Jurkat, Clone E6-1 (cell line): ENCODE results near the gene ARL17B.
"Not testable (repeated sequence)": the region's sequence is repeated elsewhere in the genome, so short reads cannot be mapped to it uniquely, and the experiment has no call there.

ENCODE experiments used
- DNase-seq: peaks from one replicate; pipeline ENCODE4 v3.0.0-alpha.2; 2011; ENCODE audit warnings: low read depth, low spot score
- H3K4me3 ChIP-seq: 2 replicates; pipeline ENCODE4 v1.5.1; 2011; ENCODE audit warnings: mild to moderate bottlenecking, low read length, control low read depth, moderate library complexity

Gene ARL17B

GRCh38 chr17:46294831-46295230, 66.7 kb downstream of the ARL17B start, which contains the start of gene LRRC37A:
TSS of gene LRRC37A (plus strand) at chr17:46295131. CDS start at chr17:46295134, 3 bp downstream.
- DNase-seq, H3K4me3 ChIP-seq: not testable (repeated sequence)

DNA sequence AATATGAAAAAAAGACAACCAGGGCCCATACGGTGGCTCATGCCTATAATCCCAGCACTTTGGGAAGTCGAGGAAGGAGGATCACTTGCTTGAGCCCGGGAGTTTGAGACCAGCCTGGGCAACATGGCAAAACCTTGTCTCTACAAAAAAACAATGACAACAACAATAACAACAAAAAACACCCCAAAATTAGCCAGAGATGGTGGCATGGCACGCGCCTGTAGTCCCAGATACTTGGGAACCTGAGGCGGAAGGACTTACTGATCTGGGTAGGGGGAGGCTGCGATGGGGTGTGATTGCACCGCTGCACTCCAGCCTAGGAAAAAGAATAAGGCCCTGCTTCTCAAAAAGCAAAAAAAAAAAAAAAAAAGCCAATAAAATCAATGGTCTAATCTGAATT, 69.9 kb downstream of the ARL17B start:
- not testable (repeated sequence) for DNase-seq, H3K4me3 ChIP-seq

- DNase-seq: peak; percentile 77
- H3K4me3 ChIP-seq: not testable (repeated sequence)
Observed at GRCh38 chr17:46290906-46291546, 70.5 kb downstream of the ARL17B start.

- H3K4me3 ChIP-seq, DNase-seq: not testable (repeated sequence)
Observed at GRCh38 chr17:46287587-46287986, 74.0 kb downstream of the ARL17B start.

DNA sequence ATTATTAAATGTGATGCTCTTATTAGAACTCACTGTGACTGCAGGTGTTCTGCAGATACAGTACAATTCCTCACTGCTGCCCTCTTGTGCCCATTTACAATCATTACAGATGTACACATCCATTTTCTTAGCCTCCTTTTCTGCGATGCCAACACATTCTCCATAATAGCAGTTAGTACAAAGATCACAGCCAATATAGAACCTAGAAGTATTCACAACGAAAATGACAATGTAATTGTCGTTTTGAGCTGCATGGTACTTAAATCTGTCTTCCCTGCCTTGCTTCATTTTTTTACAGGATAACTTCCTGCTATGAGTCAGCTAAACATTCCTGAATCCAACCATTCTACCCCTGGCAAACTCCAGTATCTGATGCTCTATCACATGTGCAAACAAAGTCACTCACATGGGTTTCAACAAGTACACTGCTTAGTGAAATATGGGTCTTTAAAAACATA, 74.8 kb downstream of the ARL17B start:
- H3K4me3 ChIP-seq: not testable (repeated sequence)
- DNase-seq: peak; percentile 90

- DNase-seq, H3K4me3 ChIP-seq: not testable (repeated sequence)
Observed at GRCh38 chr17:46285500-46285899, 76.1 kb downstream of the ARL17B start.

- not testable (repeated sequence) for H3K4me3 ChIP-seq
- peak; percentile 81 for DNase-seq
Observed at GRCh38 chr17:46284467-46284866, 77.1 kb downstream of the ARL17B start.

DNA sequence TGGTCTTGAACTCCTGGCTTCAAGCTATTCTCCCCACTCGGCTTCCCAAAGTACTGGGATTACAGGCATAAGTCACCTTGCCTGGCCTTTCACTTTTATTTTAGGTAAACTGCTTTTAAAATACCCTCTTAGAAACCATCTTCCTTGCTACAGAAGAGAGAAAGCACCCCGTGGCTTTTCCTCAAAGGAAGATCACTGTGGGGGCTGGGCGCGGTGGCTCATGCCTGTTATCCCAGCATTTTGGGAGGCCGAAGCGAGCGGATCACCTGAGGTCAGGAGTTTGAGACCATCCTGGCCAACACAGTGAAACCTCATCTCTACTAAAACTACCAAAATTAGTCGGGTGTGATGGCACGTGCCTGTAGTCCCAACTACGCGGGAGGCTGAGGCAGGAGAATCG, 78.9 kb downstream of the ARL17B start:
- H3K4me3 ChIP-seq, DNase-seq: not testable (repeated sequence)

DNA sequence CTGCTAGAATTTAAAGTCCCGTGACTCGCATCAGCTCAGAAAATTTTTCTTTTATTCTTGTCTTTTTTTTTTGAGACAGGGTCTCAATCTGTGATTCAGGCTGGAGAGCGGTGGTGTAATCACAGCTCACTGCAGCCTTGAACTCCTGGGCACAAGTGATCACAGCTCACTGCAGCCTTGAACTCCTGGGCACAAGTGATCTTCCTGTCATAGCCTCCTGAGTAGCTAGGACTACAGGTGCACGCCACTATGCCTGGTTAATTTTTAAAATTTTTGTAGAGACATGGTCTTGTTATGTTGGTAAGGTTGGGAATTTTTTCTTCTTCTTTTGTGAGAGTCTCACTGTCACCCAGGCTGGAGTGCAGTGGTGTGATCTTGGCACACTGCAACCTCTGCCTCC, 80.2 kb downstream of the ARL17B start:
- H3K4me3 ChIP-seq, DNase-seq: not testable (repeated sequence)

GRCh38 chr17:46276728-46277479, 84.7 kb downstream of the ARL17B start:
- not testable (repeated sequence) for DNase-seq, H3K4me3 ChIP-seq

GRCh38 chr17:46274238-46274637, 87.3 kb downstream of the ARL17B start:
- no peak for DNase-seq
- no peak overlapping the region for H3K4me3 ChIP-seq

- no peak for DNase-seq
- H3K4me3 ChIP-seq: no peak overlapping the region
Observed at GRCh38 chr17:46273541-46274236, 87.9 kb downstream of the ARL17B start.

- H3K4me3 ChIP-seq: no peak overlapping the region
- DNase-seq: no peak
Observed at GRCh38 chr17:46270032-46270431, 91.5 kb downstream of the ARL17B start.

DNA sequence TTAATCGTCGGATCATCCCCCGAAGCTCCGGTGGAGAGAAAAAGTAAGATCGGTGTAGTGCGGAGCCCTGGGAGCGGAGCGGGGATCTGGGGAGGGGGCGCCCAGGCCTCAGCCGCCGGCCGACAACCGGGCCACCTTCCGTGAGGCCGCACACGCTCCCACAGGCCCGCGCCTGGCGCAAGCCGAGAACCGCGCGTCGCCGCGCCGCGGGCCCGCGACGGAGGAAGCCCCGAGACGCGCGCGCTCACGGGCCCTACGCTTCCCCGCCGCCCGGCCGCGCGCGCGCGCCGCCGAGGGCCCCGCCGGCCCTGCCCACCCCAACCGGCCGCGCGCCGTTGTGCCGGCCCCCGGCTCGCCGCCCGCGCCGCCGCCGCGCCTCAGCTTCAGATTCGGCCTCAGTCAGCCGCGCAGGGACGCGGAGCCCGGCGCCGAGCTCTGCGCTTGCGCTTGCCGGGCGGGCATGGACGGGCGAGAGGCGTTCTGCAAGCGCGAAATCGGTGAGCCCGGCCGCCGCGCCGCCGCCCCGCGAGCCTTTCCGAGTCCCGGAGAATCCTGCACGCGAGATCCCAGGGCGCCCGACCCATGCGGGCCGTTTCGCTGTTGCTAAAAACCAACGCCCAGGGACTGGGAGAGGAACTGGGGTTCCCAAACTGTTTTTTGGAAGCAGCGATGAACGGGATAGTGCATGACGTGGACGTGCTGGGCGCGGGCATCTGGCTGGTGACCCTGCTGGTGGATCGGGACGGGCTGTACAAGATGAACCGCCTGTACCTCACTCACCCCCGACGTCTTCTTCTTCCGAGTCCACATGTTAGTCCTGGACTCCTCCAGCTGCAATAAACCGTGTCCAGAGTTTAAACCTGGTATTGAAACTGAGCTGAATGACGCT, 94.7 kb downstream of the ARL17B start:
- peak overlapping the region; percentile 75 for H3K4me3 ChIP-seq
- DNase-seq: peak; percentile 47

- not testable (repeated sequence) for DNase-seq
Observed at GRCh38 chr17:46266063-46266655, 95.4 kb downstream of the ARL17B start.

GRCh38 chr17:46264456-46265198, 96.9 kb downstream of the ARL17B start:
- H3K4me3 ChIP-seq: no peak overlapping the region
- peak; percentile 61 for DNase-seq

More at GRCh38 chr17:46266063-46266655, 95.4 kb downstream of the ARL17B start:
- peak overlapping the region; percentile 52 for H3K4me3 ChIP-seq

GRCh38 chr17:46262271-46262670, 99.3 kb downstream of the ARL17B start:
- no peak for DNase-seq
- H3K4me3 ChIP-seq: no peak overlapping the region
